Measurements from ENCODE around the gene SPOCK2.

DNA sequence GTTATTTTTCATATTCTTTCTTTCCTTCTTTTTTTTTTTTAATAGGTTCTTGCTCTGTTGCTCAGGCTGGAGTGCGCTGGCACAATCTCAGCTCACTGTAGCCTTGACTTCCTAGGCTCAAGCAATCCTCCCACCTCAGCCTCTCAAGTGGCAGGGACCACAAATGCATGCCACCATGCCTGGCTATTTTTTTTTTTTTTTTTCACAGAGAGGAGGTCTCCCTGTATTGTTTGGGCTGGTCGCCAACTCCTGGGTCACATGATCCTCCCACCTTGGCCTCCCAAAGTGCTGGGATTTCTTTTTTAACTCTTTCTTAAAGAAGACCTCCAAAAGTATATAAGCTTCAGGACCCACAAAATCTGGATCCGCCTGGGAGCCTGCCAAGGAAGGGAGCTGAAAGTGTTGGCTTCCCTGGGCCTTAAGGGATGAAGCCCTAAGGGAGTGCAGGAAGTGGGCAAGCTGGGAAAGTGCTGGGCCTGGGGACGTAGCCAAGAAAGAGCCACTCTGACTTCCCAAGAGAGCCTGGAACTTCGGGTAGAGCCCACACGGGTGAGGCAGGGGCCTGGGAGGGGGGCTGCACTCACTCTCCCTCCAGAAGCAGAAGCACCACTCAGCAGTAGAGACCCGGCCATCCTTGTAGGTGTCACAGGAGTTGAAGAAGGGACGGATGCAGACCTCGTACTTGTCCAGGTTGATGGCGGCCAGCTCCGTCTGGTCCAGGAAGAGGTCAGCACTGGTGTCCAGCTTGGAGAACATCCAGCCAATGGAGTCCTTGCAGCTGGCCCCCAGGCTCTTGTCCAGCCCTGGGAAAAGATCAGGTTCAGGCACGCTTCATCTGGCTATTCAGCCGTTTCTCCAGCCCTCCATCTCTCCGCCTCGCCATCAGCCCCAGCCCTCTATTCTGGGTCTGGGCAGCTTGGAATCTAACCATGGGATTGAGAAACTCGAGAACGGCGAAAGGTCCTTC is 21.8 kb downstream of the SPOCK2 start:
- TF ChIP-seq, protein P1, sequence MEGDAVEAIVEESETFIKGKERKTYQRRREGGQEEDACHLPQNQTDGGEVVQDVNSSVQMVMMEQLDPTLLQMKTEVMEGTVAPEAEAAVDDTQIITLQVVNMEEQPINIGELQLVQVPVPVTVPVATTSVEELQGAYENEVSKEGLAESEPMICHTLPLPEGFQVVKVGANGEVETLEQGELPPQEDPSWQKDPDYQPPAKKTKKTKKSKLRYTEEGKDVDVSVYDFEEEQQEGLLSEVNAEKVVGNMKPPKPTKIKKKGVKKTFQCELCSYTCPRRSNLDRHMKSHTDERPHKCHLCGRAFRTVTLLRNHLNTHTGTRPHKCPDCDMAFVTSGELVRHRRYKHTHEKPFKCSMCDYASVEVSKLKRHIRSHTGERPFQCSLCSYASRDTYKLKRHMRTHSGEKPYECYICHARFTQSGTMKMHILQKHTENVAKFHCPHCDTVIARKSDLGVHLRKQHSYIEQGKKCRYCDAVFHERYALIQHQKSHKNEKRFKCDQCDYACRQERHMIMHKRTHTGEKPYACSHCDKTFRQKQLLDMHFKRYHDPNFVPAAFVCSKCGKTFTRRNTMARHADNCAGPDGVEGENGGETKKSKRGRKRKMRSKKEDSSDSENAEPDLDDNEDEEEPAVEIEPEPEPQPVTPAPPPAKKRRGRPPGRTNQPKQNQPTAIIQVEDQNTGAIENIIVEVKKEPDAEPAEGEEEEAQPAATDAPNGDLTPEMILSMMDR (IDR thresholded peaks at IDR 0.05; ENCODE audit: poor library complexity, severe bottlenecking), result no peak
- no peak for TF ChIP-seq POLR2AphosphoS5 (IDR thresholded peaks at IDR 0.05)
- no peak for TF ChIP-seq TAF1 (IDR thresholded peaks at IDR 0.05; ENCODE audit: low read depth)
- TF ChIP-seq, protein P2, sequence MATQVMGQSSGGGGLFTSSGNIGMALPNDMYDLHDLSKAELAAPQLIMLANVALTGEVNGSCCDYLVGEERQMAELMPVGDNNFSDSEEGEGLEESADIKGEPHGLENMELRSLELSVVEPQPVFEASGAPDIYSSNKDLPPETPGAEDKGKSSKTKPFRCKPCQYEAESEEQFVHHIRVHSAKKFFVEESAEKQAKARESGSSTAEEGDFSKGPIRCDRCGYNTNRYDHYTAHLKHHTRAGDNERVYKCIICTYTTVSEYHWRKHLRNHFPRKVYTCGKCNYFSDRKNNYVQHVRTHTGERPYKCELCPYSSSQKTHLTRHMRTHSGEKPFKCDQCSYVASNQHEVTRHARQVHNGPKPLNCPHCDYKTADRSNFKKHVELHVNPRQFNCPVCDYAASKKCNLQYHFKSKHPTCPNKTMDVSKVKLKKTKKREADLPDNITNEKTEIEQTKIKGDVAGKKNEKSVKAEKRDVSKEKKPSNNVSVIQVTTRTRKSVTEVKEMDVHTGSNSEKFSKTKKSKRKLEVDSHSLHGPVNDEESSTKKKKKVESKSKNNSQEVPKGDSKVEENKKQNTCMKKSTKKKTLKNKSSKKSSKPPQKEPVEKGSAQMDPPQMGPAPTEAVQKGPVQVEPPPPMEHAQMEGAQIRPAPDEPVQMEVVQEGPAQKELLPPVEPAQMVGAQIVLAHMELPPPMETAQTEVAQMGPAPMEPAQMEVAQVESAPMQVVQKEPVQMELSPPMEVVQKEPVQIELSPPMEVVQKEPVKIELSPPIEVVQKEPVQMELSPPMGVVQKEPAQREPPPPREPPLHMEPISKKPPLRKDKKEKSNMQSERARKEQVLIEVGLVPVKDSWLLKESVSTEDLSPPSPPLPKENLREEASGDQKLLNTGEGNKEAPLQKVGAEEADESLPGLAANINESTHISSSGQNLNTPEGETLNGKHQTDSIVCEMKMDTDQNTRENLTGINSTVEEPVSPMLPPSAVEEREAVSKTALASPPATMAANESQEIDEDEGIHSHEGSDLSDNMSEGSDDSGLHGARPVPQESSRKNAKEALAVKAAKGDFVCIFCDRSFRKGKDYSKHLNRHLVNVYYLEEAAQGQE (IDR thresholded peaks at IDR 0.05; ENCODE audit: borderline replicate concordance), result no peak
